Measurements from ENCODE around the gene RAVER1. TPM values are rescaled to one million over a fixed set of nuclear protein-coding genes. Genes with fewer than 3 reads are reported as not detected.
"Not testable (repeated sequence)": the region's sequence is repeated elsewhere in the genome, so short reads cannot be mapped to it uniquely, and the experiment has no call there.

RAVER1 gene
- total RNA-seq, 1 donor from 2014 or later: 9.9 TPM

- DNase-seq (peak; percentile 90), ATAC-seq (ENCODE audit: poor library complexity) (peak; percentile 90)
- intact Hi-C loops (cut with DNase I): no loop called here
These were observed 20.6 kb upstream of the RAVER1 start for GRCh38 chr19:10353793-10354391.

- DNase-seq: peak; percentile 89
- intact Hi-C loops (cut with DNase I): no loop called here
- ATAC-seq (ENCODE audit: poor library complexity): peak; percentile 86
These were observed 19.7 kb upstream of the RAVER1 start for GRCh38 chr19:10352764-10353671.

- intact Hi-C loops (cut with DNase I): no loop called here
- DNase-seq (peak; percentile 75), ATAC-seq (ENCODE audit: poor library complexity) (peak; percentile 60)
These were observed 13.2 kb upstream of the RAVER1 start for GRCh38 chr19:10346509-10346908.

GRCh38 chr19:10344780-10345179 is 11.5 kb upstream of the RAVER1 start:
- no peak for DNase-seq
- ATAC-seq (ENCODE audit: poor library complexity): no peak
- intact Hi-C loops (cut with DNase I): no loop called here

GRCh38 chr19:10343495-10343894 is 10.2 kb upstream of the RAVER1 start:
- intact Hi-C loops (cut with DNase I): no loop called here
- ATAC-seq (ENCODE audit: poor library complexity) (no peak), DNase-seq (no peak)

GRCh38 chr19:10339977-10340376 is 6.6 kb upstream of the RAVER1 start:
- no peak for DNase-seq
- intact Hi-C loops (cut with DNase I): no loop called here
- no peak for ATAC-seq (ENCODE audit: poor library complexity)

GRCh38 chr19:10339380-10339960 is 6.1 kb upstream of the RAVER1 start, which contains the start of gene ICAM3:
TSS of gene ICAM3 (minus strand) at chr19:10339624. CDS start at chr19:10339614, 10 bp downstream.
- intact Hi-C loops (cut with DNase I): no loop called here
- DNase-seq: peak; percentile 64
- ATAC-seq (ENCODE audit: poor library complexity): no peak

GRCh38 chr19:10338940-10339339 is 5.6 kb upstream of the RAVER1 start:
- intact Hi-C loops (cut with DNase I): no loop called here
- ATAC-seq (ENCODE audit: poor library complexity): no peak
- DNase-seq: no peak

GRCh38 chr19:10336725-10337124 is 3.4 kb upstream of the RAVER1 start:
- ATAC-seq (ENCODE audit: poor library complexity); intact Hi-C loops (cut with DNase I); DNase-seq: not testable (repeated sequence)

GRCh38 chr19:10335352-10335985 is 2.1 kb upstream of the RAVER1 start:
- peak; percentile 57 for DNase-seq
- ATAC-seq (ENCODE audit: poor library complexity): no peak

GRCh38 chr19:10334588-10335351 is 1.4 kb upstream of the RAVER1 start:
- ATAC-seq (ENCODE audit: poor library complexity): peak; percentile 87
- intact Hi-C loops (cut with DNase I): no loop called here
- peak; percentile 96 for DNase-seq

More at GRCh38 chr19:10335352-10335985, 2.1 kb upstream of the RAVER1 start:
- intact Hi-C loops (cut with DNase I): no loop called here

GRCh38 chr19:10333758-10334587 is 644 bp upstream of the RAVER1 start:
- no peak for DNase-seq
- peak; percentile 0 for ATAC-seq (ENCODE audit: poor library complexity)
- intact Hi-C loops (cut with DNase I): no loop called here

- no peak for ATAC-seq (ENCODE audit: poor library complexity)
- intact Hi-C loops (cut with DNase I): no loop called here
- no peak for DNase-seq
These were observed 968 bp downstream of the RAVER1 start for GRCh38 chr19:10332158-10332964.

GRCh38 chr19:10329555-10329954 is 3.8 kb downstream of the RAVER1 start:
- no peak for DNase-seq
- intact Hi-C loops (cut with DNase I): no loop called here
- no peak for ATAC-seq (ENCODE audit: poor library complexity)

GRCh38 chr19:10328558-10329429 is 4.5 kb downstream of the RAVER1 start:
- no peak for DNase-seq
- intact Hi-C loops (cut with DNase I): no loop called here

GRCh38 chr19:10327793-10328192 is 5.5 kb downstream of the RAVER1 start:
- DNase-seq (no peak), ATAC-seq (ENCODE audit: poor library complexity) (no peak)
- intact Hi-C loops (cut with DNase I): no loop called here

More at GRCh38 chr19:10328558-10329429, 4.5 kb downstream of the RAVER1 start:
- ATAC-seq (ENCODE audit: poor library complexity): no peak
